CD4-positive, alpha-beta T cell (primary cell): Measurements from ENCODE around the gene GLRX. TPM values are rescaled to one million over a fixed set of nuclear protein-coding genes. Genes with fewer than 3 reads are reported as not detected.

Experiments used
- ATAC-seq: fragments of 200-7000 bp; cut with Tn5 transposase; one replicate; pipeline ENCODE4 v1.10.0; 2022; ENCODE audit warnings: mild to moderate bottlenecking; ENCODE audit not compliant: poor library complexity
- CTCF ChIA-PET: fragments of 350-600 bp; sonication (Branson Sonifier 250); formaldehyde crosslinking; loops from one replicate; lab custom pipeline; 2021; ENCODE audit warnings: antibody characterized with exemption, inconsistent platforms; lab: Charles Lee
- POLR2A ChIA-PET: fragments of 350-600 bp; sonication (Branson Sonifier 250); formaldehyde crosslinking; loops from one replicate; lab custom pipeline; 2021; ENCODE audit warnings: antibody characterized with exemption, inconsistent platforms; lab: Charles Lee
- DNase-seq, 14 experiments: peaks; one replicate each; pipeline ENCODE4 v3.0.0-alpha.2; 2013 to 2020; ENCODE audit warnings: mixed read lengths in 2 of 14
- H3K27ac ChIP-seq, 2 donors: one replicate each; pipeline versions ENCODE4 v1.5.1 to v1.7.0; 2013; ENCODE audit warnings: low read length in 2 of 2, low read depth in 1 of 2, mild to moderate bottlenecking in 1 of 2
- H3K27me3 ChIP-seq, 2 experiments: 1 replicate in 1 of 2; 2 replicates in 1 of 2; pipeline versions ENCODE4 v1.6.1 to v1.7.0; 2013; ENCODE audit warnings: low read length in 2 of 2, control low read depth in 1 of 2, mild to moderate bottlenecking in 1 of 2, moderate library complexity in 1 of 2; ENCODE audit not compliant: insufficient read depth in 2 of 2, control insufficient read depth in 1 of 2
- H3K36me3 ChIP-seq: one replicate; pipeline ENCODE4 v1.6.1; 2013; ENCODE audit warnings: low read length, control low read depth; ENCODE audit not compliant: insufficient read depth
- H3K4me1 ChIP-seq: one replicate; pipeline ENCODE4 v1.6.1; 2013; ENCODE audit warnings: low read length, control low read depth; ENCODE audit not compliant: insufficient read depth
- H3K4me3 ChIP-seq: one replicate; pipeline ENCODE4 v1.5.1; 2013; ENCODE audit warnings: mild to moderate bottlenecking, low read length, moderate library complexity
- H3K9me3 ChIP-seq, 2 experiments: 1 replicate in 1 of 2; 2 replicates in 1 of 2; pipeline versions ENCODE4 v1.6.1 to v1.7.0; 2013; ENCODE audit warnings: low read length in 2 of 2, mild to moderate bottlenecking in 2 of 2, control low read depth in 1 of 2, moderate library complexity in 1 of 2; ENCODE audit not compliant: control insufficient read depth in 1 of 2, insufficient read depth in 1 of 2
- H3K27ac Mint-ChIP-seq: one replicate; pipeline ENCODE4 v1.8.0; 2020; ENCODE audit warnings: mixed read lengths
- H3K27me3 Mint-ChIP-seq: one replicate; pipeline ENCODE4 v1.8.0; 2021; ENCODE audit warnings: mixed read lengths
- H3K36me3 Mint-ChIP-seq: one replicate; pipeline ENCODE4 v1.8.0; 2021; ENCODE audit warnings: low read depth, mixed read lengths
- H3K4me1 Mint-ChIP-seq: one replicate; pipeline ENCODE4 v1.8.0; 2021; ENCODE audit warnings: low read depth, mixed read lengths
- H3K4me3 Mint-ChIP-seq: one replicate; pipeline ENCODE4 v1.8.0; 2020; ENCODE audit warnings: mild to moderate bottlenecking, mixed read lengths
- H3K9me3 Mint-ChIP-seq: one replicate; pipeline ENCODE4 v1.8.0; 2020; ENCODE audit warnings: mixed read lengths
- CTCF ChIP-seq: fragments of 200-600 bp; IDR thresholded peaks from one replicate; pipeline ENCODE4 v1.8.0; 2022; ENCODE audit warnings: antibody characterized with exemption, mild to moderate bottlenecking
- intact Hi-C, 2 experiments: fragments of 100-400 bp; cut with DNase I in 1 of 2; cut with micrococcal nuclease in 1 of 2; formaldehyde crosslinking; loops; one replicate each; pipeline versions ENCODE4 v1.15.1 to v1.9.0; 2023 to 2025; cut with DNase I, micrococcal nuclease
- total RNA-seq, 174 experiments: library from RNA in 2 of 174; stranded (reverse) in 2 of 174; gene quantifications; one replicate each; pipeline ENCODE4 v1.2.3 and lab custom pipeline; 2021 to 2026

GLRX gene
- total RNA-seq, 2 experiments from 2014 or later: 16.9 to 18.7 TPM

GRCh38 chr5:95803271-95804148, 19.0 kb downstream of the GLRX start:
- no peaks in the 10 kb centered on the region for H3K27me3 Mint-ChIP-seq
- no peak overlapping the region for H3K4me3 Mint-ChIP-seq
- no peaks in the 10 kb centered on the region for H3K36me3 Mint-ChIP-seq
- peaks cover 12% of the 10 kb centered on the region for H3K4me1 ChIP-seq
- H3K27ac Mint-ChIP-seq: no peak overlapping the region
- no peaks in the 10 kb centered on the region for H3K27me3 ChIP-seq
- intact Hi-C loops: loop anchor here in 1 of 2 experiments (10.0 kb wide), 1 partner anchor 249 kb away; the partner anchor contains the start of genes ARSK and SKIC3
- TF ChIP-seq CTCF: no peak
- H3K36me3 ChIP-seq: no peaks in the 10 kb centered on the region
- ChIA-PET CTCF (interaction anchor here (1.9 kb wide), 1 partner anchor 22 kb away, joined by 5 read pairs; no protein-coding TSS in a partner anchor), POLR2A (interaction anchor here (1.2 kb wide), 1 partner anchor 21 kb away, joined by 3 read pairs; no protein-coding TSS in a partner anchor)
- no peak for ATAC-seq
- H3K4me3 ChIP-seq: no peak overlapping the region
- H3K9me3 ChIP-seq: no peaks in the 10 kb centered on the region
- H3K9me3 Mint-ChIP-seq: no peaks in the 10 kb centered on the region
- H3K27ac ChIP-seq: no peak overlapping the region
- no peak for DNase-seq
- peaks cover 12% of the 10 kb centered on the region for H3K4me1 Mint-ChIP-seq

- ChIA-PET CTCF (no interaction called here), POLR2A (interaction anchor here (1.2 kb wide), 1 partner anchor 23 kb away, joined by 3 read pairs; no protein-coding TSS in a partner anchor)
- no peaks in the 10 kb centered on the region for H3K9me3 ChIP-seq
- H3K4me1 ChIP-seq: no peaks in the 10 kb centered on the region
- H3K27me3 Mint-ChIP-seq: no peaks in the 10 kb centered on the region
- H3K4me1 Mint-ChIP-seq: no peaks in the 10 kb centered on the region
- no peak overlapping the region for H3K27ac ChIP-seq
- H3K36me3 ChIP-seq: no peaks in the 10 kb centered on the region
- H3K4me3 ChIP-seq: no peak overlapping the region
- DNase-seq: no peak
- no peaks in the 10 kb centered on the region for H3K27me3 ChIP-seq
- no peaks in the 10 kb centered on the region for H3K9me3 Mint-ChIP-seq
- no peak overlapping the region for H3K27ac Mint-ChIP-seq
- H3K36me3 Mint-ChIP-seq: peaks cover 4% of the 10 kb centered on the region
- no peak for ATAC-seq
- no peak for TF ChIP-seq CTCF
- intact Hi-C loops: loop anchor here in 1 of 2 experiments (10.0 kb wide), 1 partner anchor 247 kb away; the partner anchor contains the start of genes ARSK and SKIC3
- H3K4me3 Mint-ChIP-seq: no peak overlapping the region
Observed at GRCh38 chr5:95801961-95802360, 20.6 kb downstream of the GLRX start.

- POLR2A ChIA-PET: no interaction called here
- no peak overlapping the region for H3K27ac Mint-ChIP-seq
Observed at GRCh38 chr5:95801532-95801931, 21.0 kb downstream of the GLRX start.

More at GRCh38 chr5:95801532-95801931, 21.0 kb downstream of the GLRX start:
- intact Hi-C loops: loop anchor here in 1 of 2 experiments (10.0 kb wide), 1 partner anchor 247 kb away; the partner anchor contains the start of genes ARSK and SKIC3
- Histone ChIP-seq H3K36me3 (no peaks in the 10 kb centered on the region), H3K27me3 (no peaks in the 10 kb centered on the region), H3K27ac (no peak overlapping the region), H3K4me3 (no peak overlapping the region), H3K9me3 (no peaks in the 10 kb centered on the region), H3K4me1 (no peaks in the 10 kb centered on the region)
- CTCF ChIA-PET: no interaction called here
- ATAC-seq: no peak
- Mint-ChIP-seq H3K9me3 (no peaks in the 10 kb centered on the region), H3K4me3 (no peak overlapping the region), H3K27me3 (no peaks in the 10 kb centered on the region), H3K36me3 (peaks cover 4% of the 10 kb centered on the region), H3K4me1 (no peaks in the 10 kb centered on the region)
- no peak for DNase-seq
- no peak for TF ChIP-seq CTCF
